Hepatocyte (in vitro differentiated cells): Measurements from ENCODE around the gene LVRN. TPM values are rescaled to one million over a fixed set of nuclear protein-coding genes. Genes with fewer than 3 reads are reported as not detected.

Experiments used
- DNase-seq: peaks from one replicate; pipeline ENCODE4 v3.0.0-alpha.2; 2016; ENCODE audit warnings: low spot score
- H2AFZ ChIP-seq: fragments of 200-600 bp; sonication (generic); 2 replicates; pipeline ENCODE4 v1.6.0; 2016; ENCODE audit warnings: antibody characterized with exemption, mild to moderate bottlenecking
- H3K27ac ChIP-seq: fragments of 200-600 bp; sonication (generic); 2 replicates; pipeline ENCODE4 v1.5.1; 2016; ENCODE audit warnings: mild to moderate bottlenecking
- H3K27me3 ChIP-seq: fragments of 200-600 bp; sonication (generic); 2 replicates; pipeline ENCODE4 v1.6.1; 2016
- H3K36me3 ChIP-seq: fragments of 200-600 bp; sonication (generic); replicated peaks from 2 replicates; pipeline ENCODE4 v1.5.1; 2016; ENCODE audit warnings: low read depth; ENCODE audit not compliant: insufficient read depth
- H3K4me1 ChIP-seq: fragments of 200-600 bp; sonication (generic); 2 replicates; pipeline ENCODE4 v1.5.1; 2016; ENCODE audit warnings: mild to moderate bottlenecking, moderate library complexity; ENCODE audit not compliant: insufficient read depth
- H3K4me2 ChIP-seq: fragments of 200-600 bp; sonication (generic); 2 replicates; pipeline ENCODE4 v1.6.0; 2016
- H3K4me3 ChIP-seq: fragments of 200-600 bp; sonication (generic); 2 replicates; pipeline ENCODE4 v1.5.1; 2016; ENCODE audit warnings: mild to moderate bottlenecking
- H3K79me2 ChIP-seq: fragments of 200-600 bp; sonication (generic); 2 replicates; pipeline ENCODE4 v1.6.0; 2017; ENCODE audit warnings: mild to moderate bottlenecking
- H3K9me2 ChIP-seq: fragments of 200-600 bp; sonication (generic); replicated peaks from 2 replicates; pipeline ENCODE4 v1.6.0; 2017; ENCODE audit warnings: mild to moderate bottlenecking; ENCODE audit not compliant: insufficient read depth
- H3K9me3 ChIP-seq: fragments of 200-600 bp; sonication (generic); 2 replicates; pipeline ENCODE4 v1.5.1; 2016; ENCODE audit warnings: low read depth, mild to moderate bottlenecking
- H4K20me1 ChIP-seq: fragments of 200-600 bp; sonication (generic); 2 replicates; pipeline ENCODE4 v1.6.0; 2016; ENCODE audit warnings: mild to moderate bottlenecking; ENCODE audit not compliant: insufficient read depth, poor library complexity, severe bottlenecking
- EZH2 ChIP-seq: fragments of 200-600 bp; sonication (generic); IDR thresholded peaks from 2 replicates; pipeline ENCODE4 v1.6.1; 2016; ENCODE audit warnings: antibody characterized with exemption, mild to moderate bottlenecking, borderline replicate concordance
- EZH2phosphoT487 ChIP-seq: fragments of 200-600 bp; sonication (generic); IDR thresholded peaks from one replicate; pipeline ENCODE4 v1.6.1; 2018; ENCODE audit warnings: antibody characterized with exemption, mild to moderate bottlenecking, low read depth, moderate library complexity; ENCODE audit not compliant: unreplicated experiment, severe bottlenecking
- WGBS: methylation state at CpG from one replicate; pipeline ENCODE4 v1.1.6; 2016; ENCODE audit warnings: low lambda C conversion rate; ENCODE audit errors: missing lambda C conversion rate; 5-methylcytosine and 5-hydroxymethylcytosine counted together
- polyA plus RNA-seq: library from polyadenylated mRNA; unstranded; fragments of >200 nt; fragmentation: Nextera tagmentation; extraction: Ambion mirVana; gene quantifications from 2 replicates; pipeline ENCODE4 v1.2.1, GENCODE V29; 2016
- total RNA-seq: library from RNA; depleted of rRNA; stranded (reverse); fragments of >200 nt; gene quantifications from 2 replicates; pipeline ENCODE4 v1.2.3, GENCODE V29; 2014
- TF ChIP-seq, protein P1 (sequence below): fragments of 200-600 bp; sonication (generic); IDR thresholded peaks from 2 replicates; pipeline ENCODE4 v1.5.1; 2016; ENCODE audit warnings: antibody characterized with exemption, mild to moderate bottlenecking; ENCODE audit not compliant: poor library complexity

LVRN gene
- total and polyA plus RNA-seq, 2 experiments from 2014 or later: 0.43 TPM; not detected in 1

DNA sequence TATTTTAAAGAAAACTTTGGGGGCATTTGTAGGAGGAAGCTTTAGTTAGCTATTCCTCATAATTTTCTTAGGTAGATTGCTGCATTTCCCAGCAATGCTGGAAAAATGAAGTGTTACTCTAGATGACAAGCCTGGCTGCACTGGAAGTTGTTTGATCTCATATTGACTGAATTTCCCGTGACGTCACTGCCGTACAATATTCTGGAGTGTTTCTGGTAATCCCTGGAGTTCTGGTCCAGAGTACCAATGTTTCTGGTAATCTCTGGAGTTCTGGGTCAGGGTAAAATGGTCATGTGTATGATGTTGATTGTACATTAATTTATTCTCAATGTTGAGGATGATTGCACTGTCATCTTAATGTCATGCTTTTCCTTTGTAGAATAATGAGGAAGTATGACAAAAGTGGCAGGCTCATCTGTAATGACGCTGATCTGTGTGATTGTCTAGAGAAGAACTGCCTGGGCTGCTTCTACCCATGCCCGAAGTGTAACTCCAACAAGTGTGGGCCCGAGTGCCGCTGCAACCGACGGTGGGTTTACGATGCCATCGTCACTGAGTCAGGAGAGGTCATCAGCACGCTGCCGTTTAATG is 96.2 kb downstream of the LVRN start:
- no peak overlapping the region for H3K4me3 ChIP-seq
- peaks cover 5% of the 10 kb centered on the region for H3K27me3 ChIP-seq
- H3K36me3 ChIP-seq: no peaks in the 10 kb centered on the region
- H3K4me2 ChIP-seq: no peak overlapping the region
- no peak overlapping the region for H3K27ac ChIP-seq
- no peaks in the 10 kb centered on the region for H3K79me2 ChIP-seq
- H3K9me2 ChIP-seq: no peaks in the 10 kb centered on the region
- TF ChIP-seq, protein P1, sequence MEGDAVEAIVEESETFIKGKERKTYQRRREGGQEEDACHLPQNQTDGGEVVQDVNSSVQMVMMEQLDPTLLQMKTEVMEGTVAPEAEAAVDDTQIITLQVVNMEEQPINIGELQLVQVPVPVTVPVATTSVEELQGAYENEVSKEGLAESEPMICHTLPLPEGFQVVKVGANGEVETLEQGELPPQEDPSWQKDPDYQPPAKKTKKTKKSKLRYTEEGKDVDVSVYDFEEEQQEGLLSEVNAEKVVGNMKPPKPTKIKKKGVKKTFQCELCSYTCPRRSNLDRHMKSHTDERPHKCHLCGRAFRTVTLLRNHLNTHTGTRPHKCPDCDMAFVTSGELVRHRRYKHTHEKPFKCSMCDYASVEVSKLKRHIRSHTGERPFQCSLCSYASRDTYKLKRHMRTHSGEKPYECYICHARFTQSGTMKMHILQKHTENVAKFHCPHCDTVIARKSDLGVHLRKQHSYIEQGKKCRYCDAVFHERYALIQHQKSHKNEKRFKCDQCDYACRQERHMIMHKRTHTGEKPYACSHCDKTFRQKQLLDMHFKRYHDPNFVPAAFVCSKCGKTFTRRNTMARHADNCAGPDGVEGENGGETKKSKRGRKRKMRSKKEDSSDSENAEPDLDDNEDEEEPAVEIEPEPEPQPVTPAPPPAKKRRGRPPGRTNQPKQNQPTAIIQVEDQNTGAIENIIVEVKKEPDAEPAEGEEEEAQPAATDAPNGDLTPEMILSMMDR: no peak
- TF ChIP-seq EZH2phosphoT487 (no peak), EZH2 (no peak)
- H3K9me3 ChIP-seq: no peaks in the 10 kb centered on the region
- no peaks in the 10 kb centered on the region for H4K20me1 ChIP-seq
- DNase-seq: no peak
- no peak overlapping the region for H2AFZ ChIP-seq
- WGBS: 87% methylated on average over 13 of the region's 13 CpGs
- H3K4me1 ChIP-seq: no peaks in the 10 kb centered on the region

DNA sequence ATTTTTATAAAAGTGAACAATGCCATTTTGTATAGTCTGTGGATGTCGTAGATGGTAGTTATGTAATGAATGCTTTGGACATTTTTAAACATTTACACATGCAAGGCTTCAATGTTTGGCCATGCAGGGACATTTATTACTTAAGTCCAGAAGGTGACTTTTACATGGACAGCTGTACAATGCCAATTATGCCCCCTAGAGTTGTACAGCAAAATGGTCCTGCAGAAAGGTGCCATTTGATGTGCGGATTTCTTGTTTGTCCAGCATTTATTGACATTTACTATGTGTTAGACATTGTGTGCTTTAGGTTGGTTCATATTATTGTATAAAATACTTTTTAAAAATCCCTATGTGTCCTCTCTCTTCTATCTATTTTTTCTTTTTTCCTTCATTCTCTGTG is 100.1 kb downstream of the LVRN start:
- Histone ChIP-seq H3K4me2 (no peak overlapping the region), H2AFZ (no peak overlapping the region), H3K9me3 (no peaks in the 10 kb centered on the region), H3K27me3 (peaks cover 8% of the 10 kb centered on the region), H3K9me2 (no peaks in the 10 kb centered on the region), H3K4me1 (no peaks in the 10 kb centered on the region), H3K27ac (no peak overlapping the region), H3K36me3 (no peaks in the 10 kb centered on the region), H3K4me3 (no peak overlapping the region), H4K20me1 (no peaks in the 10 kb centered on the region), H3K79me2 (no peaks in the 10 kb centered on the region)
- 74% methylated on average over 2 of the region's 2 CpGs for WGBS
- TF ChIP-seq EZH2phosphoT487 (no peak), EZH2 (no peak)
- TF ChIP-seq, protein P1: peak; percentile 13
- DNase-seq: no peak

DNA sequence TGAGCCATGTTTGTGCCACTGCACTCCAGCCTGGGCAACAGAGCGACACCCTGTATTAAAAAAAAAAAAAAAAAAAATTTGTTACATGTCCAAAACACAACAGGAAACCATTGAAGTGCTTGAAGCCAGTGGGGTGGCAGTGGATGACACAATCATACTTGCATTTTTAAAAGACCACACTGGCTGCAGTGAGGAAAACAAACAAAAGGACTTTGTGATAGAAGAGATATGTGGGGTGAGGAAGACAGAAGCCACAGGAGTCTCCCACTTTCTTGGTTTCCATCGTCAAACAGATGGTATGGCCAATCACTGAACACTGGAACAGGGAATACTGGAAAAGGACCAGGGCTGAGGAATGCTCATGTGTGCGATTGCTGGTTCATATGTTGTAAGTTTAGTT is 101.7 kb downstream of the LVRN start:
- no peak overlapping the region for H3K4me2 ChIP-seq
- no peaks in the 10 kb centered on the region for H3K79me2 ChIP-seq
- H3K36me3 ChIP-seq: no peaks in the 10 kb centered on the region
- WGBS: 90% methylated on average over 3 of the region's 3 CpGs
- H2AFZ ChIP-seq: no peak overlapping the region
- H3K9me3 ChIP-seq: no peaks in the 10 kb centered on the region
- no peaks in the 10 kb centered on the region for H3K4me1 ChIP-seq
- no peaks in the 10 kb centered on the region for H4K20me1 ChIP-seq
- TF ChIP-seq EZH2: no peak
- TF ChIP-seq EZH2phosphoT487: no peak
- TF ChIP-seq, protein P1: no peak
- peaks cover 6% of the 10 kb centered on the region for H3K27me3 ChIP-seq
- DNase-seq: no peak
- H3K4me3 ChIP-seq: no peak overlapping the region
- H3K27ac ChIP-seq: no peak overlapping the region
- H3K9me2 ChIP-seq: no peaks in the 10 kb centered on the region
